Endodermal cell (in vitro differentiated cells): ENCODE measurements around the gene GRIK4. TPM values are rescaled to one million over a fixed set of nuclear protein-coding genes. Genes with fewer than 3 reads are reported as not detected.

Experiments used
- DNase-seq: peaks from one replicate; pipeline ENCODE4 v3.0.0-alpha.2; 2017
- H3K27ac ChIP-seq: 2 replicates; pipeline ENCODE4 v1.5.1; 2013; ENCODE audit warnings: mild to moderate bottlenecking, low read depth, low read length, moderate library complexity
- H3K27me3 ChIP-seq: 2 replicates; pipeline ENCODE4 v1.6.1; 2013; ENCODE audit warnings: mild to moderate bottlenecking, low read length, moderate library complexity; ENCODE audit not compliant: insufficient read depth, control insufficient read depth, poor library complexity, severe bottlenecking
- H3K36me3 ChIP-seq: 2 replicates; pipeline ENCODE4 v1.7.0; 2013; ENCODE audit warnings: mild to moderate bottlenecking, low read length, moderate library complexity; ENCODE audit not compliant: control insufficient read depth, insufficient read depth
- H3K4me1 ChIP-seq: one replicate; pipeline ENCODE4 v1.7.0; 2013; ENCODE audit warnings: low read length; ENCODE audit not compliant: control insufficient read depth, insufficient read depth
- H3K4me3 ChIP-seq: 2 replicates; pipeline ENCODE4 v1.5.1; 2013; ENCODE audit warnings: mild to moderate bottlenecking, low read length, moderate library complexity
- H3K9ac ChIP-seq: 2 replicates; pipeline ENCODE4 v1.6.1; 2013; ENCODE audit warnings: mild to moderate bottlenecking, low read length, moderate library complexity; ENCODE audit not compliant: poor library complexity, severe bottlenecking; ENCODE audit errors: extremely low read depth
- H3K9me3 ChIP-seq: 2 replicates; pipeline ENCODE4 v1.6.1; 2013; ENCODE audit warnings: mild to moderate bottlenecking, low read length, moderate library complexity; ENCODE audit not compliant: control insufficient read depth
- H3K27ac Mint-ChIP-seq: 2 replicates; pipeline ENCODE4 v1.8.0; 2020; ENCODE audit warnings: mixed read lengths
- H3K27me3 Mint-ChIP-seq: 2 replicates; pipeline ENCODE4 v1.8.0; 2021; ENCODE audit warnings: mild to moderate bottlenecking, mixed read lengths; ENCODE audit not compliant: insufficient read depth
- H3K36me3 Mint-ChIP-seq: 2 replicates; pipeline ENCODE4 v1.8.0; 2020; ENCODE audit warnings: low read depth, mixed read lengths
- H3K4me1 Mint-ChIP-seq: 2 replicates; pipeline ENCODE4 v1.8.0; 2020; ENCODE audit warnings: mixed read lengths
- H3K4me3 Mint-ChIP-seq: 2 replicates; pipeline ENCODE4 v1.8.0; 2020; ENCODE audit warnings: mild to moderate bottlenecking, moderate library complexity, mixed read lengths
- H3K9me3 Mint-ChIP-seq: 2 replicates; pipeline ENCODE4 v1.8.0; 2020; ENCODE audit warnings: mild to moderate bottlenecking, mixed read lengths
- CTCF ChIP-seq: fragments of 200-600 bp; sonication (generic); conservative IDR thresholded peaks from 2 replicates; pipeline ENCODE4 v1.5.0; 2021; ENCODE audit warnings: antibody characterized with exemption, mild to moderate bottlenecking
- WGBS, 2 experiments: methylation state at CpG; one replicate each; pipeline versions ENCODE4 v1.1.5 to v1.1.7; 2013; ENCODE audit warnings: missing lambda C conversion rate in 2 of 2, mixed read lengths in 1 of 2; ENCODE audit not compliant: insufficient coverage in 1 of 2, insufficient read length in 1 of 2; 5-methylcytosine and 5-hydroxymethylcytosine counted together
- total RNA-seq, 2 donors: library from RNA; stranded (reverse); fragmentation: NEBNext Ultra II Directional in 1 of 2; extraction: Animal tissue kit (Norgen Biotek cat#: 25700) in 1 of 2; gene quantifications; 2 replicates in 1 of 2; 3 replicates in 1 of 2; pipeline ENCODE4 v1.2.1, GENCODE V29; 2021

The GRIK4 gene
- total RNA-seq, 2 donors from 2014 or later = 1.7 to 3.5 TPM

GRCh38 chr11:120882175-120882574, 370.6 kb downstream of the GRIK4 start:
- no peak for TF ChIP-seq CTCF
- H3K4me1 Mint-ChIP-seq = peaks cover 12% of the 10 kb centered on the region
- Histone ChIP-seq H3K4me1 (peaks cover 5% of the 10 kb centered on the region), H3K36me3 (no peaks in the 10 kb centered on the region), H3K4me3 (no peak overlapping the region), H3K27ac (no peak overlapping the region), H3K9me3 (no peaks in the 10 kb centered on the region), H3K9ac (no peak overlapping the region), H3K27me3 (no peaks in the 10 kb centered on the region)
- H3K27ac Mint-ChIP-seq = no peak overlapping the region
- no peaks in the 10 kb centered on the region for H3K36me3 Mint-ChIP-seq
- DNase-seq = no peak
- WGBS, 2 experiments = 90 to 92% methylated on average over 2 to 7 of the region's 7 CpGs
- H3K9me3 Mint-ChIP-seq = peaks cover 5% of the 10 kb centered on the region
- H3K4me3 Mint-ChIP-seq = no peak overlapping the region
- H3K27me3 Mint-ChIP-seq = peaks cover 18% of the 10 kb centered on the region

- 51 to 62% methylated on average over 9 of the region's 9 CpGs for WGBS, 2 experiments
These were observed 372.0 kb downstream of the GRIK4 start for GRCh38 chr11:120883404-120884080.

GRCh38 chr11:120884154-120885020, 372.8 kb downstream of the GRIK4 start:
- H3K4me3 ChIP-seq = no peak overlapping the region
- 92 to 95% methylated on average over 14 to 20 of the region's 20 CpGs for WGBS, 2 experiments
- H3K9me3 Mint-ChIP-seq = peaks cover 5% of the 10 kb centered on the region

More at GRCh38 chr11:120883404-120884080, 372.0 kb downstream of the GRIK4 start:
- H3K4me1 Mint-ChIP-seq = peaks cover 12% of the 10 kb centered on the region
- H3K36me3 Mint-ChIP-seq = no peaks in the 10 kb centered on the region
- no peak overlapping the region for H3K4me3 Mint-ChIP-seq
- peaks cover 5% of the 10 kb centered on the region for H3K9me3 Mint-ChIP-seq
- H3K27ac Mint-ChIP-seq = peak overlapping the region; percentile 28
- Histone ChIP-seq H3K9ac (no peak overlapping the region), H3K27me3 (no peaks in the 10 kb centered on the region), H3K36me3 (no peaks in the 10 kb centered on the region), H3K4me1 (peaks cover 5% of the 10 kb centered on the region), H3K4me3 (no peak overlapping the region), H3K27ac (no peak overlapping the region), H3K9me3 (no peaks in the 10 kb centered on the region)
- DNase-seq = peak; percentile 85
- no peak for TF ChIP-seq CTCF
- H3K27me3 Mint-ChIP-seq = peaks cover 18% of the 10 kb centered on the region

More at GRCh38 chr11:120884154-120885020, 372.8 kb downstream of the GRIK4 start:
- Mint-ChIP-seq H3K36me3 (no peaks in the 10 kb centered on the region), H3K4me1 (peaks cover 12% of the 10 kb centered on the region), H3K4me3 (no peak overlapping the region), H3K27ac (no peak overlapping the region), H3K27me3 (peaks cover 18% of the 10 kb centered on the region)
- Histone ChIP-seq H3K36me3 (no peaks in the 10 kb centered on the region), H3K4me1 (peaks cover 5% of the 10 kb centered on the region), H3K9ac (no peak overlapping the region), H3K27ac (no peak overlapping the region), H3K27me3 (no peaks in the 10 kb centered on the region), H3K9me3 (no peaks in the 10 kb centered on the region)
- peak; percentile 62 for DNase-seq
- no peak for TF ChIP-seq CTCF
